Breast epithelium (tissue), 4 donors: Measurements from ENCODE around the gene LRRC45. TPM values are rescaled to one million over a fixed set of nuclear protein-coding genes. Genes with fewer than 3 reads are reported as not detected.

ENCODE experiments used
- DNase-seq, 2 donors: peaks; one replicate each; pipeline ENCODE4 v3.0.0-alpha.2; 2019; ENCODE audit warnings: low spot score in 2 of 2
- H3K27ac ChIP-seq, 2 donors: fragments of 200-600 bp; sonication (generic) in 1 of 2; one replicate each; pipeline ENCODE4 v1.5.1; 2016 to 2019; ENCODE audit warnings: mild to moderate bottlenecking in 1 of 2
- H3K27me3 ChIP-seq, 2 donors: fragments of 200-600 bp; sonication (generic) in 1 of 2; one replicate each; pipeline versions ENCODE4 v1.5.1 to v1.6.0; 2017 to 2019; ENCODE audit warnings: control low read depth in 1 of 2, mild to moderate bottlenecking in 1 of 2
- H3K36me3 ChIP-seq: fragments of 200-600 bp; one replicate; pipeline ENCODE4 v1.5.1; 2019
- H3K4me1 ChIP-seq, 2 donors: fragments of 200-600 bp; sonication (generic); one replicate each; pipeline ENCODE4 v1.5.1; 2016 to 2019; ENCODE audit warnings: control low read depth in 1 of 2
- H3K4me3 ChIP-seq, 3 donors: fragments of 200-600 bp; sonication (generic); 1 replicate in 2 of 3; 2 replicates in 1 of 3; pipeline ENCODE4 v1.5.1; 2016 to 2019; ENCODE audit warnings: mild to moderate bottlenecking in 3 of 3, moderate library complexity in 2 of 3
- H3K9me3 ChIP-seq, 2 donors: fragments of 200-600 bp; sonication (generic) in 1 of 2; one replicate each; pipeline ENCODE4 v1.5.1; 2016 to 2019; ENCODE audit warnings: control low read depth in 1 of 2
- POLR2A ChIP-seq: fragments of 450-650 bp; IDR thresholded peaks from one replicate; pipeline ENCODE4 v1.6.1; 2016; ENCODE audit warnings: antibody characterized with exemption, mild to moderate bottlenecking, moderate library complexity
- POLR2AphosphoS5 ChIP-seq, 3 donors: sonication (generic); formaldehyde crosslinking; IDR thresholded peaks; one replicate each; pipeline ENCODE4 v1.6.1; 2017; ENCODE audit warnings: antibody characterized with exemption in 3 of 3
- intact Hi-C: fragments of 100-400 bp; cut with DNase I; formaldehyde crosslinking; loops from one replicate; pipeline ENCODE4 v1.15.1; 2023; ENCODE audit warnings: low total_unique reads
- total RNA-seq, 3 donors: library from RNA; depleted of rRNA; stranded (reverse); fragments of >200 nt; gene quantifications; one replicate each; pipeline ENCODE4 v1.1.0, GENCODE V29; 2016
- TF ChIP-seq, protein P1 (sequence below), 3 donors: fragments of 450-650 bp; IDR thresholded peaks; one replicate each; pipeline ENCODE4 v1.5.1; 2016 to 2017; ENCODE audit warnings: antibody characterized with exemption in 3 of 3, mild to moderate bottlenecking in 3 of 3, moderate library complexity in 3 of 3

The LRRC45 gene
- total RNA-seq, 3 donors from 2014 or later: 8.0 to 18.7 (median 14.7) TPM

- TF ChIP-seq, protein P1, sequence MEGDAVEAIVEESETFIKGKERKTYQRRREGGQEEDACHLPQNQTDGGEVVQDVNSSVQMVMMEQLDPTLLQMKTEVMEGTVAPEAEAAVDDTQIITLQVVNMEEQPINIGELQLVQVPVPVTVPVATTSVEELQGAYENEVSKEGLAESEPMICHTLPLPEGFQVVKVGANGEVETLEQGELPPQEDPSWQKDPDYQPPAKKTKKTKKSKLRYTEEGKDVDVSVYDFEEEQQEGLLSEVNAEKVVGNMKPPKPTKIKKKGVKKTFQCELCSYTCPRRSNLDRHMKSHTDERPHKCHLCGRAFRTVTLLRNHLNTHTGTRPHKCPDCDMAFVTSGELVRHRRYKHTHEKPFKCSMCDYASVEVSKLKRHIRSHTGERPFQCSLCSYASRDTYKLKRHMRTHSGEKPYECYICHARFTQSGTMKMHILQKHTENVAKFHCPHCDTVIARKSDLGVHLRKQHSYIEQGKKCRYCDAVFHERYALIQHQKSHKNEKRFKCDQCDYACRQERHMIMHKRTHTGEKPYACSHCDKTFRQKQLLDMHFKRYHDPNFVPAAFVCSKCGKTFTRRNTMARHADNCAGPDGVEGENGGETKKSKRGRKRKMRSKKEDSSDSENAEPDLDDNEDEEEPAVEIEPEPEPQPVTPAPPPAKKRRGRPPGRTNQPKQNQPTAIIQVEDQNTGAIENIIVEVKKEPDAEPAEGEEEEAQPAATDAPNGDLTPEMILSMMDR (IDR thresholded peaks at IDR 0.05): no peak
- no peak for TF ChIP-seq POLR2AphosphoS5 (IDR thresholded peaks at IDR 0.05)
- no peak for TF ChIP-seq POLR2A
- Histone ChIP-seq H3K27ac (no peak overlapping the region), H3K4me1 (peaks cover 0 to under 1% of the 10 kb centered on the region in 2 donors), H3K9me3 (no peaks in the 10 kb centered on the region), H3K27me3 (no peaks in the 10 kb centered on the region), H3K4me3 (no peak overlapping the region), H3K36me3 (peaks cover 5% of the 10 kb centered on the region)
- intact Hi-C loops: no loop called here
- no peak for DNase-seq
These were observed 35.7 kb downstream of the LRRC45 start for GRCh38 chr17:82058855-82059249.

DNA sequence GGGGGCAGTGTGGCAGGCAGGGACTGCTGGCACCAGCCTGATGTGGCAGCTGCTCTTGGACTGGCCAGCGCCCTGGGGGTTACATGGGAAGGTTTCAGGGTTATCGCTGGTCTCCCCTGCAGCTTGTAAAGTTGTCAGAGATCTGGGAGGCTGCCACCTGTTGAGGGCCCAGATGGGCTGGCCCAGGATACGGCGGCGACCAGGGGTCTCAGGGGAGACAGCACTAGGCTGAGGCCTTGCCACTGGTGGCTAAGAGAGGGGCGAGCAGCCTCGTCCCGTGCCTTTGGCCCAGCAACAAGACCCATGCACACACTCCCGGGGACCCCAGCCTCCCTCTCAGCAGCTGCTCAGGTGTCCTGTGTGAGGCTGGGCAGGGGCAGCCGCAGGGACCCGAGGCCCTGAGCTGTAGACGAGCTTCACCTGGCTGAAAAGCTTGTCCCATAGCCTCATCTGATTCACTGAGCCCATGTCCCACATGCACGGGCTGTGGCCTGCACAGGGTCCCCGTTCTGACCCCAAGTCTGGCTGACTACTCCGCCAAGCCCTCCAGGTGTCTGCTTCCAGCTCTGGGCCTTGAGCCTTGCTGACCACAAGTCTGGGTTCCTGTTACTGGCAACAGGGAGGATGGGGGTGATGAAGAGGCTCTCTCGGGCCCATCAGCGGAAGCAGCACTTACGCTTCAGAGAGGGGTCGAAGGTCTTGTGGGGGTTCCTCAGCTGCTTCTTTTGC lies 36.3 kb downstream of the LRRC45 start:
- TF ChIP-seq, protein P1 (IDR thresholded peaks at IDR 0.05): no peak
- TF ChIP-seq POLR2AphosphoS5 (IDR thresholded peaks at IDR 0.05) (no peak), POLR2A (no peak)
- Histone ChIP-seq H3K4me1 (peaks cover 0 to 7% of the 10 kb centered on the region in 2 donors), H3K9me3 (no peaks in the 10 kb centered on the region), H3K27me3 (no peaks in the 10 kb centered on the region), H3K4me3 (no peak overlapping the region), H3K36me3 (peaks cover 5% of the 10 kb centered on the region), H3K27ac (no peak overlapping the region)
- no peak for DNase-seq
- intact Hi-C loops: no loop called here

DNA sequence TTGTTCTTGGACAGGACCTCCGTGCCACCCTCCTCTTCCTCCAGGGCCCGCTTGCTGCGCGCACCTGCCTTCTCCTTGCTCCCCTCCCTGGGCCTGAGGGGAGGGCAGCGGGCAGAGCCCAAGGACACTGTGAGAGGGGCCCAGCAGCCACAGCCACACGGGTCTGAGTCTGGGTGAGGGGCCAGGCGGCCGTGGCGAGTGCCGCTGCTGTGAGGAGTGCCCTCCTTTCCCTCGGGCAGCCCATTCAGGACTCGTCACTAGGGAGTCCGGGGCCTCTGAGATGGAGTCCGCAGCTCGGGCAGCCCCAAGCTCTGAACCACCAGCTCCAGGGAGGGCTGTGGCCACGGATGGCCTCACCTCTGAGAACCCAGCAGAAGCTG lies 36.9 kb downstream of the LRRC45 start:
- TF ChIP-seq, protein P1 (IDR thresholded peaks at IDR 0.05): no peak
- TF ChIP-seq POLR2AphosphoS5 (IDR thresholded peaks at IDR 0.05) (no peak), POLR2A (no peak)
- intact Hi-C loops: no loop called here
- no peak overlapping the region for H3K27ac ChIP-seq
- peaks cover 5% of the 10 kb centered on the region for H3K36me3 ChIP-seq
- no peaks in the 10 kb centered on the region for H3K9me3 ChIP-seq
- H3K4me1 ChIP-seq: peaks cover 0 to 11% of the 10 kb centered on the region in 2 donors
- H3K27me3 ChIP-seq: no peaks in the 10 kb centered on the region
- H3K4me3 ChIP-seq: no peak overlapping the region
- no peak for DNase-seq

DNA sequence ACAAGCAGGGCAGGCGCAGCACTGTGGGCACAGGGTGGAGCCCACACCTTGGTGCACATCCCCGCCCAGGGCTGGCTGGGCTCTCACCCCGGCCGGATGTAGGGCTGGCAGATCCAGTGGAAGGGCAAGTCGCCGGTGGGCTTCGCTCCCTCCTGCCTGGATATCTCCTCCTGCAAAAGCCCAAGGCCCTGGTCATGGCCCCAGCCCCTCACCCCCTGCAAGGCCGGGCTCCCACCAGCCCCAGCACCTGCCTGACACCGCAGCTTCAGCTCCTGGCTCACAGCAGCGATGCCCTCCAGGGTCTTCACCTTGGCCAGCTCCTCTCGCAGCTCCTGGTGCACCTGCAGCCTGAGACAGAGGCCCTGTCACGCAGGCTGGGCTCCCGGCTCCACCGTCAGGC lies 37.5 kb downstream of the LRRC45 start:
- no peak overlapping the region for H3K4me3 ChIP-seq
- intact Hi-C loops: no loop called here
- H3K27me3 ChIP-seq: no peaks in the 10 kb centered on the region
- H3K36me3 ChIP-seq: peaks cover 5% of the 10 kb centered on the region
- TF ChIP-seq POLR2A (no peak), POLR2AphosphoS5 (IDR thresholded peaks at IDR 0.05) (no peak)
- TF ChIP-seq, protein P1 (IDR thresholded peaks at IDR 0.05): no peak
- H3K4me1 ChIP-seq: peaks cover 0 to 11% of the 10 kb centered on the region in 2 donors
- DNase-seq: no peak
- H3K27ac ChIP-seq: no peak overlapping the region
- no peaks in the 10 kb centered on the region for H3K9me3 ChIP-seq

- Histone ChIP-seq H3K4me3 (no peak overlapping the region), H3K36me3 (peaks cover 5% of the 10 kb centered on the region), H3K27me3 (no peaks in the 10 kb centered on the region), H3K4me1 (peaks cover 0 to 11% of the 10 kb centered on the region in 2 donors), H3K27ac (no peak overlapping the region), H3K9me3 (no peaks in the 10 kb centered on the region)
- TF ChIP-seq POLR2A (no peak), POLR2AphosphoS5 (IDR thresholded peaks at IDR 0.05) (no peak)
- TF ChIP-seq, protein P1 (IDR thresholded peaks at IDR 0.05): no peak
- DNase-seq: no peak
- intact Hi-C loops: no loop called here
These were observed 38.2 kb downstream of the LRRC45 start for GRCh38 chr17:82061047-82061925.
